Retina (tissue), 1 donor: ENCODE results near the gene TSPAN11.
"Not testable (repeated sequence)": the region's sequence is repeated elsewhere in the genome, so short reads cannot be mapped to it uniquely, and the experiment has no call there.

Experiments used
- DNase-seq: peaks from one replicate; pipeline ENCODE4 v3.0.0-alpha.2; 2016

Gene TSPAN11, protein sequence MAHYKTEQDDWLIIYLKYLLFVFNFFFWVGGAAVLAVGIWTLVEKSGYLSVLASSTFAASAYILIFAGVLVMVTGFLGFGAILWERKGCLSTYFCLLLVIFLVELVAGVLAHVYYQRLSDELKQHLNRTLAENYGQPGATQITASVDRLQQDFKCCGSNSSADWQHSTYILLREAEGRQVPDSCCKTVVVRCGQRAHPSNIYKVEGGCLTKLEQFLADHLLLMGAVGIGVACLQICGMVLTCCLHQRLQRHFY

DNA sequence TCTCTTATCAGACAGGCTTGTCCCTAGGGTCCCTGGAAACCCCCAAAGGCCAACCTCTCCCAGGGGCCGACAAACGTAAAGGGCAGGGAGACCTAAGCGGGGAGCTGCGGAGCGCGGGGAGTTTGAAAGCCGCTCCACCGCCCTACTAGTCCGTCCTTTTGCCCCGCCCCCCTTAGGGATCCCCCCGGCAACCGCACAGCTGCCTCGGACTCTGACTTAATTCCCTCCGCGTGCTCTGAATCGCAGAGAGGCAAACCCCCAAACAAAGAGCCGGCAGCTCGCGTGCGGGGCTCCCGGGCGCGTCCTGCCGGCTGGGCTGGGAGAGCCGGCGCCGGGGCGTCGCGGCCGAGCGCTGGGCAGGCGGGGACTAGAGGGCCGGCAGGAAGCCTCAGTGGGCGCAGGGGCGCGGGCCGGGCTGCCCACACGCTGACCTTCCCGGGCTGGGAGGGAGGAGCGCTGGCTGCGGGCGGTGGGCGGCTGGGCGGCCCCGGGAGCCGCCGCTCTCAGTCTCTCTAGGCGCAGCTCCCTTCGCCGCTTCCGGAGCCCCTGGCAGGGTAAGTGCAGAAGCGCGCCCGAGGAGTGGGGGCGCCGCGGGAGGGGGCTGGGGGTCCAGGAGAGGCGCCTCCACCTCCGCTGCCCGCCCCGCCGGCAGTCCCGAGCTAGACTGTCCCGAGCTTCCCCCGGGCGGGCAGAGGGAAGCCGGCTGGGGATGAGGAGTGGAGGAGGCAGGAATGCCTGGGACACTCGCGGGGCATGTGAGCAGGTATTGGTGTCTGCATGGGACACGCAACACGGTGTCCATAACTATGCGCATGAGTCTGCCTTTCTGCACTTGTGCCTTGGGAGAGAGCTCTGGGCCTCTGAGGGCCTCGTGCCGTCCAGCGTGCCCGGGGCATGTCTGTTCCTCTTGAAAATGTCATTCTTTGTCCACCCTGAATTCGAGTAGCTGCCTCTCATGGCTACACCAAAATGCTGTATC is at the start of gene TSPAN11:
TSPAN11 (plus strand) TSS at position 506 of the 979 bp plus-strand sequence. CDS start 27,244 bp downstream, outside the sequence.
- DNase-seq, result peak; percentile 86

DNA sequence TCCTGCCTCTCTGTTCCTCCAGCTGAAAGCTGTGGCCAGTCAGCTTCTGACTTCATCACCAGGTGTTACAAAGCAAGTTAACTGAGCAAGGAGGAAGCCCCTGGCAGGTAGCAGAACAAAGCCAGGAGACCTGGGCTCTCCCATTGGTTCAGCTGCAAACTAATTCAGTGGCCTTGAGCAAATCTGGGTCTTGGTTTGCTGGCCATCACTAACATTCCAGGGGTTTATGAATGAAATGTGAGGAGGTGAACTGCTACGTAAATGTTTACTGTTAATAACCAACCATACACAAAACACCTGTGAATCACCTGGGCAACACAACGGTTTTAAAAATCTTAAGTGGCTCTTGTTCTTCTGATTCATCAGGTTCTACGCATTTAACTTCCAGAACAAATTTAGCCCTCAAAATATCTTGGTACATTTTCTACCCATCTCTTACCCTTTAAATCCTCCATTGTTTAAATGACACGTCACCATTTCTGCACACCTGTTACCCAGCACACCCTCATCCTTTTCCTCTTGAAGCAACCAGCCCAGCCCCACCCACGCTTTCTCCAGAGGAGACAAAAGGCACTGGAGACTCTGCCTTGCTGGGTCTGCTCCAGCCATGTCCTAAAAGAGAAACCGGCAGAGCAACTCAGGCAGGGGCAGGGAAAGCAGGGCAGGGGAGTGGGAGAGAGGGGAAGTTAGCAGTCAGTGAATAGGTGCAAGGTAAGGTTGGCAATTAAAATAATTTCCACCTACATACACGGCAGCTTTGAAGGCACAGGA is 49.3 kb upstream of the TSPAN11 start:
- no peak for DNase-seq

DNA sequence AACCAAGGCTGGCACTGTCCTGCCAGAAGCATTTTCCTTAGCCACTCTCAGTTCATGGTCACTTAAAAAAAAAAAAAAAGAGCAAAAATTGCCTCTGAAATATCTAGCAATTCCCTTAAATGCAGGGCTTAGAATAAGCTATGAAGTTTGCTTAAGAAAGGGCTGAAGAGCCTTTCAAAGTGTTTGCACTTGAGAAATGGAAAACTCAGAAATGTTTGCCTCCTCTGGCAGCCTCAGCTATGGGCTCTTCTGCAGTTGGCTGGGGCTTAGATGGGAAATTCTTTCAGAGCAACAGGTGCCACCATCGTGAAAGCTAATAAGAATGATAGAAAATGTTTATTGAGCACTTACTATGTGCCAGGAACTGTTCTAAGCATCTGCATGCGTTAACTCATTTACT is 48.5 kb upstream of the TSPAN11 start:
- DNase-seq, result no peak

DNA sequence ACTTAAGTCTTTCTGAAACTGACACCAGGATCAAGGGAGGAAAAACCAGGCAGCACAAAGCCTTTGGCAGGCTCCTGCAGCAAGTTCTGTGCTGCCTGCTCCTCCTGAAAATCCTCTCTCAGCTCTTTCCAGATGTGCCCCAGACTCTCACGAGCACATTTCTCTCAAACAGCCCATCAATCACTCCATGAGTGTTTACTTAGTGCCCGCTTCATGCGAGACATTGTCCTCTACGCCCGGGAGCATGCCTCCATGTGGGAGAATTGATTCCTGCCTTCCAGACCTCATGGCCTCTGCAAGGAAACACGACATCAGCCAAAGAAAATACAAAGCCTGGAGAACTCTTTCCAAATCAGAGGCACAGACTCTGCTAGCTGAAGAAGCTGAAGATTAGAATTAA is 46.5 kb upstream of the TSPAN11 start:
- DNase-seq, result no peak

DNA sequence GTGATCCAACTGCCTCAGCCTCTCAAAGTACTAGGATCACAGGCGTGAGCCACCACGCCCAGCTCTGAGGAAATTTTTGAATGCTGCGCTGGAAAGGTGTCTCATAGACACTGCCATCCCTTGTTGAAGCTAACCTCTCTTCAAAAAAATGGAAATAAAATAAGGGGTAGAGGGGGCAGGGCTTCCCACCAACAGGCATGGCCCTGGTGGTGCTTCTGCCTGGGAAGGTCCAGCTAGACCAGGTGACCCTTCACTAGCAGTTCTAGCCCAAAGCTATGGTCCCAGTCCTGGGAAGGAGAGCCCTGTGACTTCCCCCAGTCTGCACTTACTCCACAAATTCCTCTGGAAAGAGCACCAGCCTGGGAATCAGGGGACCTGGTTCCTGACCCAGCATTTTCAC is 45.7 kb upstream of the TSPAN11 start:
- no peak for DNase-seq

DNA sequence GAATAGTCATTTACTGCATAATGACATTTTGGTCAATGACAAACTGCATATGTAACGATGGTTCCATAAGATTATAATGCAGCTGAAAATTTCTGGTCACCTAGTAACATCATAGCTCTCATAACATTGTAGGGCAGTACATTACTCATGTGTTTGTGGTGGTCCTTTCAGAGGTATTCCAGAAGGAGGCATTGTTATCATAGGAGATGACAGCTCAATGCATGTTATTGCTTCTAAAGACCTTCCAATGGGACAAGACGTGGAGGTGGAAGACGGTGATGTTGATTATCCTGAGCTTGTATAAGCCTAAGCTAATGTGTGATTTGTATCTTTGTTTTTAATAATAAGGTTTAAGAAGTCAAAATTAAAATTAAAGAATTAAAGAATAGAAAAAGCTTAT is 43.8 kb upstream of the TSPAN11 start:
- DNase-seq, result no peak

DNA sequence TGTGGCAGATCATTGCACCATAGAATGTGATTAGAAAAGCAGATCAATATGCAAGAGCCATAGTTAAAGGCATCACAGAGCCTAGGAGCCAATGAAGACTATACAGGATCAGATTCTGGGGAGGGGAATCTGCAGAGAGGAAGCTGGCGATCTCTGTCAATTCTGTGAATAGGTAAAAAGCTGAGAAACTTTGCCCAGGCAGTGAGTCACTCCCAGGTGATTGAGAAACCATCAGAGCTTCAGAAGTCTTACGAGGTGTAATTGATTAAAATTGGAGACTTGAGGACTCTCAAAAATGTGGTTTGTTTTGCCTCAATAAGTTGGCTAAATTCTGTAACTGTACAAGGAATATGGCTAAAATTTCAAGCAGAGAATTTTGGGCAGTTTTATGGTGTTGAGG is 41.7 kb upstream of the TSPAN11 start:
- DNase-seq, result no peak

DNA sequence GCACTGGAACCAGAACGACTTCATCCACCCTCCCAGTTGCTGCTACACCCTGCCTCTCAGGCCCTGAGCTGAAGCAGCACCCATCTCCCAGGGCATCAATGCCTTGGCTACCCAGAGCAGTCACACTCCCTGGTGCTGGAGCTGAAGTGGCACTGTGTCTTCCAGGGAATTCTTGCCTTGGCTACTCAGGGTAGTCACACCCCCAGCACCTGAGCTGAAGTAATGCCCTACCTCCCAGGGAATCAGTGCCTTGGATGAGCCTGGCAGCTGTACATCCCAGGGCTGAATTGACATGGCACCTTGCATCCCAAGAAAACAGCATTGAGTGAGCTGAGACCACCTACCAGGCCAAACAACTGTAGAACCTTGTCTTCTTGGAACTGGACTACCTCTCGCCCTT is 41.2 kb upstream of the TSPAN11 start:
- DNase-seq, result no peak

DNA sequence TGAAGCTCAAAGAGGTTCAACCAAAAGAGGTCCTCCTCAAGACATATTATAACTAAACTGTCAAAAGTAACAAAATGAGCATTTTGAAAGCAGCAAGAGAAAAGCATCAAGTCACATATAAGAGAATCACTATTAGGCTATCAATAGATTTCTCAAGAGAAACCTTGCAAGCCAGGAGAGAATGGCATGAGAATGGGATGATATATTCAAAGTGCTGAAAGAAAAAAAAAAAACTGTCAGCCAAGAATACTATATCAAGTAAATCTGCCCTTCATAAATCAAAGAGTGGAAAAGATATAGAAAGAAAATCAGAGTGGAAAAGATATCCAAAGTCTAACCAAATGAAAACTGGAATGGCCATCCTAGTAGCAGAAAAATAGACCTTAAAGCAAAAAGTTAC is 39.3 kb upstream of the TSPAN11 start:
- no peak for DNase-seq

DNA sequence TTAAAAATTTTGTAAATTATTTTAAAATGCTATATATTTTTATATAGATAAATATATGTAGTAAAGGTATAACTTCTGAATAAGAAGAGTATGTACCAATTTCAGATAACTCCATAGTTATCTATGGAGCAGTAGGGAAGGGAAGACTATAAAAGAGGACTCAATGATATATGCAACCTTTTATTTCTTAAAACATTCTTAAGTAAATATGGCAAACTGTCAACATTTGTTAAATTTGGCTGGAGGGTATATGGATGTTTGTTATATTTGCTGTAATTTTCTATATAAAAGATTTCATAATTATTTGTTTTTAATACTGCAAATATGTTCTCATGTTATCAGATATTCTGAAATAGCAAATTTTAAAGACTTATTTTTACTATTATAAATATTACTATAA is 38.3 kb upstream of the TSPAN11 start:
- DNase-seq, result no peak

DNA sequence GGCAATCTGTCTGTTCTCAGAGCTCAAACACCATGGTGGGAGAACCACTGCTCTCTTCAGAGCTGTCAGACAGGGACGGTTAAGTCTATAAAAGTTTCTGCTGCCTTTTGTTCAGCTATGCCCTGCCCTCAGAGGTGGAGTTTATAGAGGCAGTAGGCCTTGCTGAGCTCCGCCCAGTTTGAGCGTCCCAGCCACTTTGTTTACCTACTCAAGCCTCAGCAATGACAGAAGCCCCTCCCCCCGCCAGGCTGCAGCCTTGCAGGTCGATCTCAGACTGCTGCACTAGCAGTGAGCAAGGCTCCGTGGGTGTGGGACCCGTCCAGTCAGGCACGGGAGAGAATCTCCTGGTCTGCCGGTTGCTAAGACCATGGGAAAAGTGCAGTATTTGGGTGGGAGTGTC is 32.0 kb upstream of the TSPAN11 start:
- DNase-seq, result not testable (repeated sequence)

DNA sequence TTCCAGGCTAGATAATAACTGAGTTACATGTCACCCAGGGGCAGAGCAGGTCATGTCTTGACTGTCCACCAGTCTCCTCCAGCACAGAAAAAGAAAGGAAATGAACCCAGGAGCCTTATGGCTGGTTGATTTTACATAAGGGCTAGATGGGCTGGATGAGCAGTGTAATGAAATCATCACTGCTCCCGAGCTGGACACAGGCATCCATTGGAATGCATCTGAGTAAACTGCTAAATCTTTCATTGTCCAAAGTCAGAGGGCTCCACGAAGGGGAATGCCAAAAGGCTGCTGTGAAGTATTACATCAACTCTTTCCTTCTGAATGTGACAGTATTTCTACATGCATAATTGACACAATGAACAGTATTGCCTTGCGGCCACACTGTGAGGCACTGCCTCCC is 30.1 kb upstream of the TSPAN11 start:
- no peak for DNase-seq

DNA sequence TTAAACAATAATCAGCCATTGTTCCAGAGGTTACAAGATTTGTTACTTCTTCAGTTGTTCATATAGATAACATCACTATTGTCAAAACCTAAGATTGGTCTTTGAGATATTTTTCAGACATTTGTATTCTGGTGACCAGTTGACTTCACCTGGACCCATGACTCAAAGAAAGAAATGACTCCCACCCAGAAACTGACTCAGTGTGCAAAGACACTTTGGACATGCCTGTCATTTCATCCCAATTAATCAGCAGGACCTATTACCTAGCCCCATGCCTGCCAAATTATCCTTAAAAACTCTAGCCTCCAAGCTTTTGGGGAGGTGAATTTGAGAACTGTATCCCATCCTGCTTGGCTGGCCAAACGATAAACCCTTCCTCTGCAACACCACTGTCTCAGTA is 27.7 kb upstream of the TSPAN11 start:
- DNase-seq, result no peak

DNA sequence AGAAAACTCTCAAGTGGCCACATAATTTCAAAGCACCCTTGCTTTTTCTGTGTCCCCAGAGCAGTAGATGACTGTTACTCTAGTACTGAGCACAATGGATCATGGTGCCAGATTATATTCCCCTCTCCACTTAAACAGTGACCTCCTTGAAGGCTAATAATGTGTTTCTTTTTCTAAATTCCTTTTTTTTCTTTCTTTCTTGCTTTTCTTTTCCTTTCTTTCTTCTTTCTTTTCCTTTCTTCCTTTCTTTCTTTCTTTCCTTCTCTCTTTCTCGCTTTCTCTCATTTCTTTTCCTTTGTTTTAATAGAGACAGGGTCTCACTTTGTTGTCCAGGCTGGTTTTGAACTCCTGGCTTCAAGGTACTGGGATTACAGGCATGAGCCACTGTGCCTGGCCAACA is 26.2 kb upstream of the TSPAN11 start:
- DNase-seq, result no peak

DNA sequence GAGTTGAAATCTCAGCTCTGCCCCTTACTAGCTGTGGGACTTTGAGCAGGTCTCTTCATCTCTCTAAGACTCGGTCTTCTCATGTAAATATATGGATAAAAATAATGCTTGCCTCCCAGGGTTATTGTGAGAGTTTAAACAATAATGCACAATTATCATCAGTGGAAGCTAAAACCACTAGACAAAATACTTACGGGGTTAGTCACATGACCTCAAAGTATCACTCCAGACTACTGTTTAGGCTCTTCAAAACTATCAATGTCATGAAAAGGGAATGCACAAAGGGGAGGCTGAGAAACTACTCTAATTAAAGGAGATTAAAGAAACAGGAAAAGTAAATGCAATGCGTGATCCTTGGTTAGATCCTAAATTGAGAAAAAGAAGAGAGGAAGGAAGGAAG is 24.5 kb upstream of the TSPAN11 start:
- DNase-seq, result no peak

DNA sequence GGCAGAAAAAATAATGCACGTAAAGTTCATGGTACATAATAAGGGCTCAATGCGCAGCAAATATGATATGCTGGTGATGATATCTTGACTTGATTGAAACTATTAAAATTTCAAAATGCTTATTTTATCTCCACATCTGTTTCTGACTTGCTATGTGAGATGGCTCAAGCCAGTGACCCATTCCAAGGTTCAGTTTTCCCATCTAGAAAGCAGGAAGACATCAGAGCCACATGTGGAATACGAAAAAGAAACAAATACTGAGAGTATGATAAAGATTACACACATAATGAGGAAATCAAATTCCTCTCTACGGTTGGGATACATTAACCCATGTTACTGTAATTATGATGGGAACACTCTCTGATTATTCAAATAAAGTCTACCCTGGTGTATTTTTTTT is 24.0 kb upstream of the TSPAN11 start:
- no peak for DNase-seq

DNA sequence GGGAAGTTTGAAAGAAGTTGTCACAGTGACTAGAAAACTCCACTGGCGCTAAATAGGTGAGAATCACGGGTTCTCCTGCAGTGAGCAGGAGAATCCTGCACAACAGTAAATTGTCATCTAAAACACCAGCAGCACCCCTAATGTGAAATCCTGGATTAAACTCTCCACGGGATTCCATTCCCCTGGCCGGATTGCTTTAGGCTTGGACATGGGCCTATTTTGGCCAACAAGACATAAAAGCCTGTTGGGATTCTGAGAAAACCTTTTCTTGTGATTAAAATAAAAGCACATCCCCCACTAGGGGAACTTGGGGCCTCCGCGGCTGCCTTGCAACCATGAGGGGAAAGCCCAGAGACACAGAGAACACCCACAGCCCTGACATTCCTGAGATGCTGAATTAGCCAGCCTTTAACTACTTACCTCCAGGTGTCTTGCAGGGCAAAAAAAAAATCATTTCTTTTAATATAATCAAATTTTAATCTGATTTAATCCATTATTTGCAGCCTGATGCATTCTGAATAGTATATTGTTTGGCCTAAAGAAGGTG is 21.0 kb upstream of the TSPAN11 start:
- DNase-seq, result no peak

DNA sequence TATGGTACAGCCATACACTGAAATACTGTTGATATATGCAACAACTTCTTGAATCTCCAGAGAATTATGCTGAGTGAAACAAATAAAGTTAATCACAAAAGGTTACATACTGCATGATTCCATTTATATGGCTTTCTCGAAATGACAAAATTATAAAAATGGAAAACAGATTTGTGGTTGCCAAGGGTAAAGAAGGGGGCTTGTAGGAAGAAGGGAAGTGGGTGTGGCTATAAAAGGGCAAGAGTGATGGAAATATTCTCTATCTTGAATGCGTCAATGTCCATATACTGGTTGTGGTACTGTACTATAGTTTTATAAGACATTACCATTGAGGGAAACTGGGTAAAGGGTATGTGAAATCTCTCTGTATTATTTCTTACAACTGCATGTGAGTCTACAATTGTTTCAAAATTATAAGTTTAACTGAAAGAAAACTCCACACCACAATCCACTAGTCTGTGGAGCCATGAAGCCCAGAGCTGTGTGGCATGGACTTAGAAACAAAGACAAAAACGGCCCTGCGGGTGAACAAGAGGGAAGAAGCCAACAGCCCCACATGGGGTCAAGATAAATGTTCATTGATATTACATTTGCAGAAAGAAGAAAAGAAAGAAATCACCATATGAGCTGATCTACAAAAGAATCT is 18.3 kb upstream of the TSPAN11 start:
- no peak for DNase-seq

DNA sequence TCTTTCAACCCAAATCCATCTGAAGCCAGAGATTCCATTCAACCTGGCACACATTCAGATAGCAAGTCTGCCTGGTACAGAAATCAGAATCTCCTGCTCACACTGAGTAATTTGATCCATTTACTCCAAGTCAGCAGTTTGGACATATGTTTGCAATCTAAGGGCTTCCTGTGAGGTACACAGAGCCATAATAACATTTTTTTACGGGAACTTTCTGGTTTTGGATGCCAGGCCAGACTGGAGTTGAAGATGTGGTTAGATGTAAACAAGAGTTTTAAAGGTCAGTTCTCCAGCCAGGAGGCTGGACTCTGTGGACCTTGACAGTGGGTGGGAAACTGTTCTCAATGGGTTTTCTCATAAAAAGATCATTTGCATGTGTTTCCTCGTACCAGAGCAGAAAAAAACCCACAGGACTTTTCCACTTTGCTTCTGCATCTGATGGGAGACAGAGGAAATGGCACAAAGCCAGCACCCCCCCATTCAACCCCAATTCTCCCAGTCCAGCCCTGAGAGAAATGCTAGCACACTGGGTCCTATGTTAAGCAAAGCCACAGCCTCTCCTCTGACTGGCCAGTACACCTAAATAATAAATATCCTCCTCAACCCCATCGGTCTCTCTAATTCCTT is 17.7 kb upstream of the TSPAN11 start:
- DNase-seq, result no peak

DNA sequence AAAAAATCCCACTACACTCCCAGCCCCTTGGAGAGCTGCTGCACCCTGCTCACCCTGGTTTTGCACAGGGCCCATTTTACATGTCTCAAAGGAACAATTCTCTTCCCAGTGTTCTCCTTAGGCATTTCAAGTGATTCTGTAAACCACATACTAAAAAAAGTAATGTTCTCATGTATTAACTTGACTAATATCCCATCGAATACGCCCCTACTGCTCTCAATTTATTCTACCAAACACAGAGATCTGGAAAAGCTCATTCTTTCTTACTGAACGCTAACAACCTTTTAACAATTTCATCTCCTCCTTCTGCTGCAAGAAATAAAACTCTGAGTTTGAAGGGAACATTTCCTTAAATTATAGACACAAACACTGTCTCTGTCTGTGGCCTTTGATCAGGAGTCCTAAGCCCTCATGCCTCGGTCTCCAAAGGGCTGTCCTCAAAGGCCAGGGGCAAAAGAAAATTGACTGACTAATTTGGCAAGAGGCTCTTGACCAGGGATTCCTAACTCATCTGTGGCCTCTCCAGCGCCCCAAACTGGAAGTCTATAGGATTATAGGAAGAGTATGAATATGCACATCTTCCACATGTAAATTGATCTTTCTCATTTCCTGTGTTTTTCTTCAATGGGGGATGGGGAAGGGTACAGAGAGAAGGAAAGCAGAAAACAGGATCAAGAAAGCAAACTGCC is 17.1 kb upstream of the TSPAN11 start:
- DNase-seq, result no peak

DNA sequence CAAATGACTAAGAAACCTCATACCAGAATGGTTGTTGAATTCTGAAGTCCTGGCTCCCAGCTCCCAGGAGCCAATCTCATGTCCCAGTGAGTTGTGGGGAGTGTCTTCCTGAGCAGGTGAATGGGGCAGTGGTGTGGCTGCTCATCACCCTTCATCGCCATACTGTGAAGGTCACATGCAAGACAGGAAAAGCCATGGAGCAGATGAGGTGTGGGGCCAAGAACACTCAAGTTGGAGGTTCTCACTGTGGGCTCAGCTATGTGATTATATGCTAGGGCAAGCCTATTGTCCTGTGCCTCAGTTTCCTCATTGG is 16.6 kb upstream of the TSPAN11 start:
- DNase-seq, result no peak

DNA sequence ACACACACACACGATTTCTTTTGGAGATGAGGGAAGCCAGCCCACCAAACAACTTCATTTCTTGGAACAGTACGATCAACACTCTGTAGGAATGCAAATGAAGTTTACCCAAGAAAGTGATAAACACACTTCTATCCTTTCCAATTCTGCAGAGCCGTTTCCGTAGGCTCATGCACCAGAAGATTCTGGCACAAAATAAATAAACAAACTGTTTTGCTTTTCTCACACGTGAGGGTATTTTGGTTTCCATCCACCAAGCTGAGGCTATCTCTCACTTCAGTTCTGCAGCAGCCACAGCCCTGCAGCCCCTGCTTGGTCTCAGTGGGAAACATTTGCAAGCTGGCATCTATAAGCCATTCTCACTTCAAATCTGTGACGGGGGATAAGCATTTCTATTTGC is 15.3 kb upstream of the TSPAN11 start:
- no peak for DNase-seq
